GM23338 (cell line): ENCODE results near the gene SLC52A3. TPM values are rescaled to one million over a fixed set of nuclear protein-coding genes. Genes with fewer than 3 reads are reported as not detected.

Source experiments
- ATAC-seq: fragments of 200-7000 bp; cut with Tn5 transposase; 3 replicates; pipeline ENCODE4 v1.9.1; 2020
- DNase-seq: peaks from one replicate; pipeline ENCODE4 v3.0.0-alpha.2; 2015; ENCODE audit warnings: low spot score
- H2AFZ ChIP-seq: fragments of 200-600 bp; sonication (generic); 2 replicates; pipeline ENCODE4 v1.8.0; 2016; ENCODE audit warnings: antibody characterized with exemption, mild to moderate bottlenecking, moderate library complexity
- H3F3A ChIP-seq: fragments of 200-600 bp; sonication (generic); replicated peaks from 2 replicates; pipeline ENCODE4 v1.8.0; 2017; ENCODE audit warnings: antibody characterized with exemption, mixed run types, low read depth
- H3K27ac ChIP-seq: fragments of 200-600 bp; sonication (generic); 2 replicates; pipeline ENCODE4 v1.6.1; 2016; ENCODE audit warnings: low read depth
- H3K27me3 ChIP-seq: fragments of 200-600 bp; sonication (generic); 2 replicates; pipeline ENCODE4 v1.8.0; 2016; ENCODE audit warnings: mild to moderate bottlenecking, mixed run types, moderate library complexity; ENCODE audit not compliant: insufficient read depth
- H3K36me3 ChIP-seq: fragments of 200-600 bp; sonication (generic); 2 replicates; pipeline ENCODE4 v1.8.0; 2016; ENCODE audit warnings: mild to moderate bottlenecking; ENCODE audit not compliant: insufficient read depth
- H3K4me1 ChIP-seq: fragments of 200-600 bp; sonication (generic); 2 replicates; pipeline ENCODE4 v1.8.0; 2016; ENCODE audit warnings: mild to moderate bottlenecking, moderate library complexity; ENCODE audit not compliant: insufficient read depth
- H3K4me2 ChIP-seq: fragments of 200-600 bp; sonication (generic); 2 replicates; pipeline ENCODE4 v1.7.1; 2017; ENCODE audit warnings: mixed run types
- H3K4me3 ChIP-seq: fragments of 200-600 bp; sonication (generic); 2 replicates; pipeline ENCODE4 v1.6.1; 2016; ENCODE audit warnings: mixed run types
- H3K79me2 ChIP-seq: fragments of 200-600 bp; sonication (generic); replicated peaks from 2 replicates; pipeline ENCODE4 v1.8.0; 2017; ENCODE audit warnings: mild to moderate bottlenecking; ENCODE audit not compliant: insufficient read depth
- H3K9me2 ChIP-seq: fragments of 200-600 bp; sonication (generic); 2 replicates; pipeline ENCODE4 v1.8.0; 2017; ENCODE audit not compliant: insufficient read depth
- H4K20me1 ChIP-seq: fragments of 200-600 bp; sonication (generic); replicated peaks from 2 replicates; pipeline ENCODE4 v1.8.0; 2017; ENCODE audit warnings: mild to moderate bottlenecking; ENCODE audit not compliant: insufficient read depth
- H3K27ac Mint-ChIP-seq: 2 replicates; pipeline ENCODE4 v1.8.0; 2020; ENCODE audit warnings: inconsistent platforms, mild to moderate bottlenecking, moderate library complexity, mixed read lengths
- H3K27me3 Mint-ChIP-seq: 3 replicates; pipeline ENCODE4 v1.8.0; 2022; ENCODE audit warnings: low read depth, mild to moderate bottlenecking, moderate library complexity, mixed read lengths, inconsistent platforms; ENCODE audit not compliant: insufficient read depth, poor library complexity
- H3K36me3 Mint-ChIP-seq: 3 replicates; pipeline ENCODE4 v1.8.0; 2021; ENCODE audit warnings: low read depth, mild to moderate bottlenecking, inconsistent platforms, moderate library complexity, mixed read lengths
- H3K4me1 Mint-ChIP-seq: 3 replicates; pipeline ENCODE4 v1.8.0; 2020; ENCODE audit warnings: mild to moderate bottlenecking, inconsistent platforms, mixed read lengths
- H3K4me3 Mint-ChIP-seq: 3 replicates; pipeline ENCODE4 v1.8.0; 2021; ENCODE audit warnings: moderate library complexity, mild to moderate bottlenecking, inconsistent platforms, mixed read lengths
- H3K9me3 Mint-ChIP-seq: 3 replicates; pipeline ENCODE4 v1.8.0; 2020; ENCODE audit warnings: moderate library complexity, mild to moderate bottlenecking, inconsistent platforms, mixed read lengths
- CREB1 ChIP-seq: fragments of 250-450 bp; sonication (Bioruptor Pico); IDR thresholded peaks from 2 replicates; pipeline ENCODE4 v1.5.0; 2020; ENCODE audit warnings: low read depth, mild to moderate bottlenecking, moderate library complexity
- EZH2 ChIP-seq: fragments of 200-600 bp; sonication (generic); IDR thresholded peaks from one replicate; pipeline ENCODE4 v1.8.0; 2017; ENCODE audit warnings: antibody characterized with exemption, mild to moderate bottlenecking, low read depth; ENCODE audit not compliant: unreplicated experiment
- EZH2phosphoT487 ChIP-seq: fragments of 200-600 bp; sonication (generic); IDR thresholded peaks from one replicate; pipeline ENCODE4 v1.8.1; 2018; ENCODE audit warnings: antibody characterized with exemption; ENCODE audit not compliant: unreplicated experiment
- polyA plus RNA-seq: library from polyadenylated mRNA; unstranded; fragments of >200 nt; fragmentation: Nextera tagmentation; extraction: Ambion mirVana; gene quantifications from 2 replicates; pipeline ENCODE4 v1.2.1, GENCODE V29; 2016
- total RNA-seq: library from RNA; depleted of rRNA; stranded (reverse); fragments of >200 nt; shearing (Covaris generic); gene quantifications from 2 replicates; pipeline ENCODE4 v1.2.3, GENCODE V29; 2014
- TF ChIP-seq, protein P1 (sequence below): fragments of 250-450 bp; sonication (Bioruptor Pico); IDR thresholded peaks from 2 replicates; pipeline ENCODE4 v1.5.0; 2020; ENCODE audit warnings: mild to moderate bottlenecking, moderate library complexity
- TF ChIP-seq, protein P2 (sequence below): IDR thresholded peaks from one replicate; pipeline ENCODE4 v1.6.1; 2018; ENCODE audit warnings: antibody characterized with exemption; ENCODE audit not compliant: unreplicated experiment
- TF ChIP-seq, protein P3 (sequence below), 2 experiments: fragments of 200-600 bp in 1 of 2; sonication (generic) in 1 of 2; conservative IDR thresholded peaks; 2 replicates each; pipeline versions ENCODE4 v1.5.1 to v1.6.1; 2016 to 2017; ENCODE audit warnings: antibody characterized with exemption in 2 of 2, low read depth in 2 of 2, mild to moderate bottlenecking in 2 of 2, moderate library complexity in 1 of 2

SLC52A3 gene
- total and polyA plus RNA-seq, 2 experiments from 2014 or later = 2.3 to 4.5 TPM

GRCh38 chr20:815914-816606 is 47.8 kb upstream of the SLC52A3 start:
- Histone ChIP-seq H4K20me1 (no peaks in the 10 kb centered on the region), H3K27me3 (no peaks in the 10 kb centered on the region), H3K27ac (no peak overlapping the region), H3K4me1 (no peaks in the 10 kb centered on the region), H3K9me2 (no peaks in the 10 kb centered on the region), H3K4me3 (no peak overlapping the region), H3K4me2 (peak overlapping the region; percentile 57; the same call in 1 of the 2 replicates), H3K79me2 (no peaks in the 10 kb centered on the region), H3F3A (no peaks in the 10 kb centered on the region), H3K36me3 (no peaks in the 10 kb centered on the region), H2AFZ (peak overlapping the region; percentile 95)
- peaks cover 3% of the 10 kb centered on the region; the same call in 1 of the 3 replicates for H3K36me3 Mint-ChIP-seq
- peaks cover 5% of the 10 kb centered on the region; the same call in 2 of the 3 replicates for H3K9me3 Mint-ChIP-seq
- peaks cover 6% of the 10 kb centered on the region for H3K4me1 Mint-ChIP-seq
- no peak overlapping the region for H3K4me3 Mint-ChIP-seq
- DNase-seq (peak; percentile 91), ATAC-seq (peak; percentile 90)
- peaks cover 13% of the 10 kb centered on the region for H3K27me3 Mint-ChIP-seq
- TF ChIP-seq, protein P1, sequence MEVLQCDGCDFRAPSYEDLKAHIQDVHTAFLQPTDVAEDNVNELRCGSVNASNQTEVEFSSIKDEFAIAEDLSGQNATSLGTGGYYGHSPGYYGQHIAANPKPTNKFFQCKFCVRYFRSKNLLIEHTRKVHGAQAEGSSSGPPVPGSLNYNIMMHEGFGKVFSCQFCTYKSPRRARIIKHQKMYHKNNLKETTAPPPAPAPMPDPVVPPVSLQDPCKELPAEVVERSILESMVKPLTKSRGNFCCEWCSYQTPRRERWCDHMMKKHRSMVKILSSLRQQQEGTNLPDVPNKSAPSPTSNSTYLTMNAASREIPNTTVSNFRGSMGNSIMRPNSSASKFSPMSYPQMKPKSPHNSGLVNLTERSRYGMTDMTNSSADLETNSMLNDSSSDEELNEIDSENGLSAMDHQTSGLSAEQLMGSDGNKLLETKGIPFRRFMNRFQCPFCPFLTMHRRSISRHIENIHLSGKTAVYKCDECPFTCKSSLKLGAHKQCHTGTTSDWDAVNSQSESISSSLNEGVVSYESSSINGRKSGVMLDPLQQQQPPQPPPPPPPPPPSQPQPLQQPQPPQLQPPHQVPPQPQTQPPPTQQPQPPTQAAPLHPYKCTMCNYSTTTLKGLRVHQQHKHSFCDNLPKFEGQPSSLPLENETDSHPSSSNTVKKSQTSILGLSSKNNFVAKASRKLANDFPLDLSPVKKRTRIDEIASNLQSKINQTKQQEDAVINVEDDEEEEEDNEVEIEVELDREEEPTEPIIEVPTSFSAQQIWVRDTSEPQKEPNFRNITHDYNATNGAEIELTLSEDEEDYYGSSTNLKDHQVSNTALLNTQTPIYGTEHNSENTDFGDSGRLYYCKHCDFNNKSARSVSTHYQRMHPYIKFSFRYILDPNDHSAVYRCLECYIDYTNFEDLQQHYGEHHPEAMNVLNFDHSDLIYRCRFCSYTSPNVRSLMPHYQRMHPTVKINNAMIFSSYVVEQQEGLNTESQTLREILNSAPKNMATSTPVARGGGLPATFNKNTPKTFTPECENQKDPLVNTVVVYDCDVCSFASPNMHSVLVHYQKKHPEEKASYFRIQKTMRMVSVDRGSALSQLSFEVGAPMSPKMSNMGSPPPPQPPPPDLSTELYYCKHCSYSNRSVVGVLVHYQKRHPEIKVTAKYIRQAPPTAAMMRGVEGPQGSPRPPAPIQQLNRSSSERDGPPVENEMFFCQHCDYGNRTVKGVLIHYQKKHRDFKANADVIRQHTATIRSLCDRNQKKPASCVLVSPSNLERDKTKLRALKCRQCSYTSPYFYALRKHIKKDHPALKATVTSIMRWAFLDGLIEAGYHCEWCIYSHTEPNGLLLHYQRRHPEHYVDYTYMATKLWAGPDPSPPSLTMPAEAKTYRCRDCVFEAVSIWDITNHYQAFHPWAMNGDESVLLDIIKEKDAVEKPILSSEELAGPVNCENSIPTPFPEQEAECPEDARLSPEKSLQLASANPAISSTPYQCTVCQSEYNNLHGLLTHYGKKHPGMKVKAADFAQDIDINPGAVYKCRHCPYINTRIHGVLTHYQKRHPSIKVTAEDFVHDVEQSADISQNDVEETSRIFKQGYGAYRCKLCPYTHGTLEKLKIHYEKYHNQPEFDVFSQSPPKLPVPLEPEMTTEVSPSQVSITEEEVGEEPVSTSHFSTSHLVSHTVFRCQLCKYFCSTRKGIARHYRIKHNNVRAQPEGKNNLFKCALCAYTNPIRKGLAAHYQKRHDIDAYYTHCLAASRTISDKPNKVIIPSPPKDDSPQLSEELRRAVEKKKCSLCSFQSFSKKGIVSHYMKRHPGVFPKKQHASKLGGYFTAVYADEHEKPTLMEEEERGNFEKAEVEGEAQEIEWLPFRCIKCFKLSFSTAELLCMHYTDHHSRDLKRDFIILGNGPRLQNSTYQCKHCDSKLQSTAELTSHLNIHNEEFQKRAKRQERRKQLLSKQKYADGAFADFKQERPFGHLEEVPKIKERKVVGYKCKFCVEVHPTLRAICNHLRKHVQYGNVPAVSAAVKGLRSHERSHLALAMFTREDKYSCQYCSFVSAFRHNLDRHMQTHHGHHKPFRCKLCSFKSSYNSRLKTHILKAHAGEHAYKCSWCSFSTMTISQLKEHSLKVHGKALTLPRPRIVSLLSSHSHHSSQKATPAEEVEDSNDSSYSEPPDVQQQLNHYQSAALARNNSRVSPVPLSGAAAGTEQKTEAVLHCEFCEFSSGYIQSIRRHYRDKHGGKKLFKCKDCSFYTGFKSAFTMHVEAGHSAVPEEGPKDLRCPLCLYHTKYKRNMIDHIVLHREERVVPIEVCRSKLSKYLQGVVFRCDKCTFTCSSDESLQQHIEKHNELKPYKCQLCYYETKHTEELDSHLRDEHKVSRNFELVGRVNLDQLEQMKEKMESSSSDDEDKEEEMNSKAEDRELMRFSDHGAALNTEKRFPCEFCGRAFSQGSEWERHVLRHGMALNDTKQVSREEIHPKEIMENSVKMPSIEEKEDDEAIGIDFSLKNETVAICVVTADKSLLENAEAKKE (CRISPR knock-in tag) = no peak
- no peak for TF ChIP-seq CREB1 (CRISPR knock-in tag)
- TF ChIP-seq EZH2phosphoT487 = no peak
- TF ChIP-seq, protein P2, sequence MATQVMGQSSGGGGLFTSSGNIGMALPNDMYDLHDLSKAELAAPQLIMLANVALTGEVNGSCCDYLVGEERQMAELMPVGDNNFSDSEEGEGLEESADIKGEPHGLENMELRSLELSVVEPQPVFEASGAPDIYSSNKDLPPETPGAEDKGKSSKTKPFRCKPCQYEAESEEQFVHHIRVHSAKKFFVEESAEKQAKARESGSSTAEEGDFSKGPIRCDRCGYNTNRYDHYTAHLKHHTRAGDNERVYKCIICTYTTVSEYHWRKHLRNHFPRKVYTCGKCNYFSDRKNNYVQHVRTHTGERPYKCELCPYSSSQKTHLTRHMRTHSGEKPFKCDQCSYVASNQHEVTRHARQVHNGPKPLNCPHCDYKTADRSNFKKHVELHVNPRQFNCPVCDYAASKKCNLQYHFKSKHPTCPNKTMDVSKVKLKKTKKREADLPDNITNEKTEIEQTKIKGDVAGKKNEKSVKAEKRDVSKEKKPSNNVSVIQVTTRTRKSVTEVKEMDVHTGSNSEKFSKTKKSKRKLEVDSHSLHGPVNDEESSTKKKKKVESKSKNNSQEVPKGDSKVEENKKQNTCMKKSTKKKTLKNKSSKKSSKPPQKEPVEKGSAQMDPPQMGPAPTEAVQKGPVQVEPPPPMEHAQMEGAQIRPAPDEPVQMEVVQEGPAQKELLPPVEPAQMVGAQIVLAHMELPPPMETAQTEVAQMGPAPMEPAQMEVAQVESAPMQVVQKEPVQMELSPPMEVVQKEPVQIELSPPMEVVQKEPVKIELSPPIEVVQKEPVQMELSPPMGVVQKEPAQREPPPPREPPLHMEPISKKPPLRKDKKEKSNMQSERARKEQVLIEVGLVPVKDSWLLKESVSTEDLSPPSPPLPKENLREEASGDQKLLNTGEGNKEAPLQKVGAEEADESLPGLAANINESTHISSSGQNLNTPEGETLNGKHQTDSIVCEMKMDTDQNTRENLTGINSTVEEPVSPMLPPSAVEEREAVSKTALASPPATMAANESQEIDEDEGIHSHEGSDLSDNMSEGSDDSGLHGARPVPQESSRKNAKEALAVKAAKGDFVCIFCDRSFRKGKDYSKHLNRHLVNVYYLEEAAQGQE = no peak
- TF ChIP-seq EZH2 = no peak
- TF ChIP-seq, protein P3, sequence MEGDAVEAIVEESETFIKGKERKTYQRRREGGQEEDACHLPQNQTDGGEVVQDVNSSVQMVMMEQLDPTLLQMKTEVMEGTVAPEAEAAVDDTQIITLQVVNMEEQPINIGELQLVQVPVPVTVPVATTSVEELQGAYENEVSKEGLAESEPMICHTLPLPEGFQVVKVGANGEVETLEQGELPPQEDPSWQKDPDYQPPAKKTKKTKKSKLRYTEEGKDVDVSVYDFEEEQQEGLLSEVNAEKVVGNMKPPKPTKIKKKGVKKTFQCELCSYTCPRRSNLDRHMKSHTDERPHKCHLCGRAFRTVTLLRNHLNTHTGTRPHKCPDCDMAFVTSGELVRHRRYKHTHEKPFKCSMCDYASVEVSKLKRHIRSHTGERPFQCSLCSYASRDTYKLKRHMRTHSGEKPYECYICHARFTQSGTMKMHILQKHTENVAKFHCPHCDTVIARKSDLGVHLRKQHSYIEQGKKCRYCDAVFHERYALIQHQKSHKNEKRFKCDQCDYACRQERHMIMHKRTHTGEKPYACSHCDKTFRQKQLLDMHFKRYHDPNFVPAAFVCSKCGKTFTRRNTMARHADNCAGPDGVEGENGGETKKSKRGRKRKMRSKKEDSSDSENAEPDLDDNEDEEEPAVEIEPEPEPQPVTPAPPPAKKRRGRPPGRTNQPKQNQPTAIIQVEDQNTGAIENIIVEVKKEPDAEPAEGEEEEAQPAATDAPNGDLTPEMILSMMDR (conservative IDR thresholded peaks at IDR 0.05; ENCODE audit: low read depth in 2 of 2) = peak; percentile 92 to 97
- H3K27ac Mint-ChIP-seq = no peak overlapping the region
